GM04504 (cell line): Measurements from ENCODE around the gene RASD1.
"Not testable (repeated sequence)": the region's sequence is repeated elsewhere in the genome, so short reads cannot be mapped to it uniquely, and the experiment has no call there.

Experiments used
- DNase-seq: peaks from one replicate; pipeline ENCODE4 v3.0.0-alpha.2; 2012; ENCODE audit warnings: low read depth

The RASD1 gene

GRCh38 chr17:17497065-17497844 is 1.1 kb upstream of the RASD1 start:
- DNase-seq, result no peak

GRCh38 chr17:17495536-17496188 is 533 bp downstream of the RASD1 start:
- DNase-seq, result no peak

- DNase-seq, result no peak
Observed at GRCh38 chr17:17494870-17495535, 1.2 kb downstream of the RASD1 start.

- no peak for DNase-seq
Observed at GRCh38 chr17:17494499-17494869, 1.7 kb downstream of the RASD1 start.

GRCh38 chr17:17493986-17494466 is 2.2 kb downstream of the RASD1 start:
- DNase-seq, result no peak

GRCh38 chr17:17493249-17493985 is 2.8 kb downstream of the RASD1 start:
- no peak for DNase-seq

GRCh38 chr17:17492571-17492970 is 3.6 kb downstream of the RASD1 start:
- DNase-seq, result no peak

GRCh38 chr17:17492085-17492484 is 4.1 kb downstream of the RASD1 start:
- no peak for DNase-seq

- DNase-seq, result no peak
Observed at GRCh38 chr17:17491546-17491988, 4.6 kb downstream of the RASD1 start.

GRCh38 chr17:17491031-17491471 is 5.1 kb downstream of the RASD1 start:
- DNase-seq, result no peak

GRCh38 chr17:17487998-17488397 is 8.2 kb downstream of the RASD1 start:
- DNase-seq, result no peak

- DNase-seq, result not testable (repeated sequence)
Observed at GRCh38 chr17:17486416-17486815, 9.8 kb downstream of the RASD1 start.

- no peak for DNase-seq
Observed at GRCh38 chr17:17485420-17485819, 10.8 kb downstream of the RASD1 start.

- DNase-seq, result no peak
Observed at GRCh38 chr17:17484451-17484899, 11.7 kb downstream of the RASD1 start.

- no peak for DNase-seq
Observed at GRCh38 chr17:17481860-17482259, 14.3 kb downstream of the RASD1 start.

- no peak for DNase-seq
Observed at GRCh38 chr17:17480593-17481148, 15.5 kb downstream of the RASD1 start.

- no peak for DNase-seq
Observed at GRCh38 chr17:17479209-17479608, 17.0 kb downstream of the RASD1 start.

- DNase-seq, result peak; percentile 79
Observed at GRCh38 chr17:17476865-17477467, 19.2 kb downstream of the RASD1 start, which contains the start of gene MED9. MED9 (plus strand) TSS chr17:17477000; CDS start chr17:17477042, 42 bp downstream.

GRCh38 chr17:17474341-17474740 is 21.9 kb downstream of the RASD1 start:
- no peak for DNase-seq

- DNase-seq, result no peak
Observed at GRCh38 chr17:17472333-17472920, 23.8 kb downstream of the RASD1 start.

GRCh38 chr17:17469996-17470395 is 26.2 kb downstream of the RASD1 start:
- DNase-seq, result no peak
